ENCODE data around the gene SEBOX. TPM values are rescaled to one million over a fixed set of nuclear protein-coding genes. Genes with fewer than 3 reads are reported as not detected.

The SEBOX gene
- polyA plus RNA-seq, 1 experiment = not detected

- Histone ChIP-seq H3K9me3 (ENCODE audit: control insufficient read depth, insufficient read depth, low read length) (no peaks in the 10 kb centered on the region), H3K27me3 (ENCODE audit: control insufficient read depth, insufficient read depth, low read length) (no peaks in the 10 kb centered on the region), H3K4me3 (ENCODE audit: low read depth, low read length) (no peak overlapping the region), H3K27ac (ENCODE audit: low read depth, low read length) (no peak overlapping the region)
- POLR2A ChIA-PET = interaction anchor here (0.7 kb wide), 1 partner anchor 350 kb away, joined by 3 read pairs; no protein-coding TSS in a partner anchor
- no peak for DNase-seq (ENCODE audit: low read depth, low spot score)
- CTCF ChIA-PET = no interaction called here
- no peak for TF ChIP-seq CTCF (IDR thresholded peaks at IDR 0.05; ENCODE audit: low read depth, low read length)
These were observed 25.6 kb upstream of the SEBOX start for GRCh38 chr17:28390563-28390962.

GRCh38 chr17:28390141-28390540 lies 25.1 kb upstream of the SEBOX start:
- TF ChIP-seq CTCF (IDR thresholded peaks at IDR 0.05; ENCODE audit: low read depth, low read length) = no peak
- Histone ChIP-seq H3K4me3 (ENCODE audit: low read depth, low read length) (no peak overlapping the region), H3K27ac (ENCODE audit: low read depth, low read length) (no peak overlapping the region), H3K9me3 (ENCODE audit: control insufficient read depth, insufficient read depth, low read length) (no peaks in the 10 kb centered on the region), H3K27me3 (ENCODE audit: control insufficient read depth, insufficient read depth, low read length) (no peaks in the 10 kb centered on the region)
- CTCF ChIA-PET = no interaction called here
- POLR2A ChIA-PET = no interaction called here
- DNase-seq (ENCODE audit: low read depth, low spot score) = no peak

- DNase-seq (ENCODE audit: low read depth, low spot score) = no peak
- no peaks in the 10 kb centered on the region; the same call in 1 of the 2 replicates for H3K9me3 ChIP-seq (ENCODE audit: control insufficient read depth, insufficient read depth, low read length)
- ChIA-PET CTCF (no interaction called here), POLR2A (no interaction called here)
- no peak overlapping the region for H3K27ac ChIP-seq (ENCODE audit: low read depth, low read length)
- no peak overlapping the region for H3K4me3 ChIP-seq (ENCODE audit: low read depth, low read length)
- H3K27me3 ChIP-seq (ENCODE audit: control insufficient read depth, insufficient read depth, low read length) = no peaks in the 10 kb centered on the region
- TF ChIP-seq CTCF (IDR thresholded peaks at IDR 0.05; ENCODE audit: low read depth, low read length) = no peak
These were observed 23.1 kb upstream of the SEBOX start for GRCh38 chr17:28388106-28388505.

- Histone ChIP-seq H3K27me3 (ENCODE audit: control insufficient read depth, insufficient read depth, low read length) (no peaks in the 10 kb centered on the region), H3K4me3 (ENCODE audit: low read depth, low read length) (no peak overlapping the region), H3K9me3 (ENCODE audit: control insufficient read depth, insufficient read depth, low read length) (no peaks in the 10 kb centered on the region; the same call in 1 of the 2 replicates), H3K27ac (ENCODE audit: low read depth, low read length) (no peak overlapping the region)
- no peak for DNase-seq (ENCODE audit: low read depth, low spot score)
- CTCF ChIA-PET = interaction anchor here (0.7 kb wide), 1 partner anchor 151 kb away, joined by 3 read pairs; no protein-coding TSS in a partner anchor
- POLR2A ChIA-PET = no interaction called here
- no peak for TF ChIP-seq CTCF (IDR thresholded peaks at IDR 0.05; ENCODE audit: low read depth, low read length)
These were observed 21.4 kb upstream of the SEBOX start for GRCh38 chr17:28386391-28386790.

- no peak overlapping the region for H3K4me3 ChIP-seq (ENCODE audit: low read depth, low read length)
- H3K27me3 ChIP-seq (ENCODE audit: control insufficient read depth, insufficient read depth, low read length) = no peaks in the 10 kb centered on the region
- TF ChIP-seq CTCF (IDR thresholded peaks at IDR 0.05; ENCODE audit: low read depth, low read length) = no peak
- DNase-seq (ENCODE audit: low read depth, low spot score) = no peak
- H3K9me3 ChIP-seq (ENCODE audit: control insufficient read depth, insufficient read depth, low read length) = no peaks in the 10 kb centered on the region; the same call in 1 of the 2 replicates
- ChIA-PET POLR2A (no interaction called here), CTCF (no interaction called here)
- H3K27ac ChIP-seq (ENCODE audit: low read depth, low read length) = no peak overlapping the region
These were observed 20.4 kb upstream of the SEBOX start for GRCh38 chr17:28385406-28385805.
